K562 (cell line): ENCODE results near the gene EFNA1. TPM values are rescaled to one million over a fixed set of nuclear protein-coding genes. Genes with fewer than 3 reads are reported as not detected.

Source experiments
- ATAC-seq: fragments of 200-7000 bp; cut with Tn5 transposase; 3 replicates; pipeline ENCODE4 v1.9.1; 2020; ENCODE audit warnings: moderate library complexity
- BruUV-seq: library from RNA; stranded (reverse); fragments of 400-500 nt; replicated peaks from 2 replicates; lab custom pipeline; 2021; lab: Mats Ljungman, UMichigan
- CTCF ChIA-PET: fragments of 300-600 bp; formaldehyde crosslinking; extraction: SDS; loops from one replicate; lab custom pipeline; 2021; ENCODE audit warnings: low intra/inter-chr PET ratio; lab: Yijun Ruan, JAX
- POLR2A ChIA-PET: fragments of 300-600, 350-650 bp; sonication (Branson Sonifier 250); formaldehyde crosslinking; extraction: SDS; loops from one replicate; lab custom pipeline; 2021; ENCODE audit warnings: antibody characterized with exemption, inconsistent platforms; lab: Yijun Ruan, JAX
- DNase-seq, 4 experiments: peaks; one replicate each; pipeline versions ENCODE4 v3.0.0 to v3.0.0-alpha.2; 2011 to 2018; ENCODE audit warnings: low spot score in 3 of 4, mixed read lengths in 3 of 4; ENCODE audit errors: extremely low read depth in 1 of 4
- FAIRE-seq: peaks from 2 replicates; lab custom pipeline; 2011; peaks lifted over from hg19 to GRCh38; lab: Jason Lieb, UNC
- H2AFZ ChIP-seq: 2 replicates; pipeline ENCODE4 v1.6.0; 2011; ENCODE audit warnings: low read depth, low read length, control low read depth, inconsistent platforms
- H3K27ac ChIP-seq: fragments of 200-600 bp; 3 replicates; pipeline ENCODE4 v1.8.0; 2011; ENCODE audit warnings: low read depth, mild to moderate bottlenecking, control low read depth, inconsistent platforms, low read length, moderate library complexity, mixed read lengths; ENCODE audit errors: extremely low read depth
- H3K27me3 ChIP-seq, 2 experiments: fragments of 300-600 bp in 1 of 2; 2 replicates in 1 of 2; 3 replicates in 1 of 2; pipeline versions ENCODE4 v1.6.0 to v1.8.0; 2011; ENCODE audit warnings: inconsistent platforms in 2 of 2, low read length in 2 of 2, mild to moderate bottlenecking in 1 of 2, mixed read lengths in 1 of 2, moderate library complexity in 1 of 2; ENCODE audit not compliant: control insufficient read depth in 2 of 2, insufficient read depth in 2 of 2
- H3K36me3 ChIP-seq: fragments of 300-600 bp; 3 replicates; pipeline ENCODE4 v1.8.0; 2011; ENCODE audit warnings: mild to moderate bottlenecking, low read length, inconsistent platforms; ENCODE audit not compliant: control insufficient read depth, insufficient read depth
- H3K4me1 ChIP-seq, 2 experiments: fragments of 200-600 bp in 1 of 2; replicated peaks in 1 of 2; 2 replicates in 1 of 2; 3 replicates in 1 of 2; pipeline versions ENCODE4 v1.5.1 to v1.8.0; 2011; ENCODE audit warnings: inconsistent platforms in 2 of 2, low read length in 2 of 2, mild to moderate bottlenecking in 1 of 2, mixed read lengths in 1 of 2, moderate library complexity in 1 of 2; ENCODE audit not compliant: control insufficient read depth in 2 of 2, insufficient read depth in 2 of 2
- H3K4me2 ChIP-seq: 2 replicates; pipeline ENCODE4 v1.6.1; 2011; ENCODE audit warnings: low read length, control low read depth, inconsistent platforms, mixed read lengths; ENCODE audit not compliant: insufficient read depth
- H3K4me3 ChIP-seq: fragments of 200-600 bp; sonication (generic), shearing (Covaris generic); 2 replicates; pipeline ENCODE4 v1.5.1; 2016; ENCODE audit warnings: control low read depth, inconsistent platforms
- H3K79me2 ChIP-seq: fragments of 200-600 bp; 3 replicates; pipeline ENCODE4 v1.8.0; 2011; ENCODE audit warnings: low read length, inconsistent platforms; ENCODE audit not compliant: control insufficient read depth, insufficient read depth
- H3K9ac ChIP-seq, 2 experiments: 2 replicates each; pipeline versions ENCODE4 v1.6.0 to v1.6.1; 2011; ENCODE audit warnings: low read depth in 2 of 2, low read length in 2 of 2, control low read depth in 1 of 2, inconsistent platforms in 1 of 2, mild to moderate bottlenecking in 1 of 2, mixed read lengths in 1 of 2; ENCODE audit not compliant: insufficient read depth in 1 of 2
- H3K9me1 ChIP-seq: one replicate; pipeline ENCODE4 v1.6.0; 2011; ENCODE audit warnings: inconsistent platforms, mild to moderate bottlenecking, low read length, moderate library complexity; ENCODE audit not compliant: control insufficient read depth, insufficient read depth
- H3K9me3 ChIP-seq: replicated peaks from 2 replicates; pipeline ENCODE4 v1.5.1; 2011; ENCODE audit warnings: low read depth, low read length, inconsistent platforms; ENCODE audit not compliant: control insufficient read depth, insufficient read depth
- H4K20me1 ChIP-seq: replicated peaks from 2 replicates; pipeline ENCODE4 v1.6.1; 2011; ENCODE audit warnings: low read length, inconsistent platforms, mixed read lengths; ENCODE audit not compliant: control insufficient read depth, insufficient read depth
- CEBPB ChIP-seq: fragments of 450-650 bp; IDR thresholded peaks from 2 replicates; pipeline ENCODE4 v1.6.1; 2016; ENCODE audit warnings: missing genetic modification characterization, missing compliant biosample characterization
- CHD2 ChIP-seq: IDR thresholded peaks from 2 replicates; pipeline ENCODE4 v1.6.1; 2011; ENCODE audit warnings: low read depth, low read length
- FOXA3 ChIP-seq, 2 experiments: fragments of 450-650 bp in 1 of 2; sonication (generic) in 1 of 2; formaldehyde crosslinking; IDR thresholded peaks in 1 of 2; conservative IDR thresholded peaks in 1 of 2; 2 replicates each; pipeline versions ENCODE4 v1.4.0 to v1.8.0; 2020 to 2022; ENCODE audit warnings: mild to moderate bottlenecking in 2 of 2, missing genetic modification reagents in 1 of 2
- HMGN3 ChIP-seq: IDR thresholded peaks from 2 replicates; pipeline ENCODE4 v1.6.1; 2011; ENCODE audit warnings: borderline replicate concordance, low read depth, mild to moderate bottlenecking, mixed read lengths, low read length; ENCODE audit not compliant: insufficient read length; ENCODE audit errors: extremely low read depth
- KDM1A ChIP-seq, 2 experiments: fragments of 450-650 bp; IDR thresholded peaks; 2 replicates each; pipeline ENCODE4 v1.6.1; 2016; ENCODE audit warnings: mild to moderate bottlenecking in 2 of 2
- NRF1 ChIP-seq, 2 experiments: fragments of 450-650 bp; IDR thresholded peaks in 1 of 2; conservative IDR thresholded peaks in 1 of 2; 2 replicates each; pipeline ENCODE4 v1.6.1; 2014; ENCODE audit warnings: mild to moderate bottlenecking in 2 of 2
- SP1 ChIP-seq: sonication (generic); formaldehyde crosslinking; IDR thresholded peaks from 2 replicates; pipeline ENCODE4 v1.8.1; 2022; ENCODE audit warnings: mild to moderate bottlenecking, missing genetic modification reagents
- TEAD2 ChIP-seq: fragments of 450-650 bp; IDR thresholded peaks from 2 replicates; pipeline ENCODE4 v1.6.1; 2016; ENCODE audit warnings: missing genetic modification characterization, control low read depth, missing compliant biosample characterization
- ZNF212 ChIP-seq: fragments of 450-650 bp; formaldehyde crosslinking; IDR thresholded peaks from 2 replicates; pipeline ENCODE4 v1.4.0; 2020; ENCODE audit warnings: mild to moderate bottlenecking
- ZNF239 ChIP-seq: fragments of 250-450 bp; sonication (Bioruptor Pico); IDR thresholded peaks from 2 replicates; pipeline ENCODE4 v1.4.0; 2020; ENCODE audit warnings: mild to moderate bottlenecking
- ZNF76 ChIP-seq: fragments of 250-450 bp; sonication (Bioruptor Pico); IDR thresholded peaks from 2 replicates; pipeline ENCODE4 v1.4.0; 2020; ENCODE audit warnings: mild to moderate bottlenecking, moderate library complexity, borderline replicate concordance
- WGBS: fragments of 100-300 bp; shearing (Covaris generic); methylation state at CpG from one replicate; pipeline ENCODE4 v1.1.6; 2016; ENCODE audit warnings: low coverage, mixed read lengths; ENCODE audit not compliant: insufficient coverage; ENCODE audit errors: missing lambda C conversion rate; 5-methylcytosine and 5-hydroxymethylcytosine counted together
- in situ Hi-C: fragments of 300-500 bp; cut with MboI; formaldehyde crosslinking; loops from 4 replicates; pipeline ENCODE4 v1.15.0; 2018; ENCODE audit warnings: inconsistent platforms, mixed read lengths
- intact Hi-C: fragments of 100-400 bp; cut with micrococcal nuclease; formaldehyde crosslinking; loops from 2 replicates; pipeline ENCODE4 v1.14.2; 2022
- polyA plus RNA-seq, 8 experiments: library from polyadenylated mRNA; depleted of rRNA in 4 of 8; stranded (reverse) in 5 of 8; unstranded in 3 of 8; fragments of >200 nt; fragmentation: Nextera tagmentation in 2 of 8; fragmentation: Illumina TruSeq in 1 of 8; extraction: Ambion mirVana in 2 of 8; extraction: Trizol in 1 of 8; gene quantifications; 2 replicates each; pipeline versions ENCODE4 v1.2.1 to v1.2.3, GENCODE V29; 2011 to 2014; ENCODE audit warnings: inconsistent platforms in 1 of 8, missing spikeins in 1 of 8
- total RNA-seq, 7 experiments: library from RNA; depleted of rRNA in 6 of 7; stranded (reverse); fragments of >200 nt in 6 of 7; fragmentation: Illumina TruSeq in 2 of 7; extraction: Trizol in 2 of 7; gene quantifications; 2 replicates each; pipeline versions ENCODE4 v1.2.1 to v1.2.3, GENCODE V29; 2011 to 2021; ENCODE audit warnings: low replicate concordance in 1 of 7
- TF ChIP-seq, protein P1 (sequence below): sonication (generic); formaldehyde crosslinking; IDR thresholded peaks from 2 replicates; pipeline ENCODE4 v1.8.1; 2023; ENCODE audit warnings: mild to moderate bottlenecking, missing genetic modification reagents
- TF ChIP-seq, protein P2 (sequence below): sonication (generic); formaldehyde crosslinking; IDR thresholded peaks from 2 replicates; pipeline ENCODE4 v1.8.0; 2022; ENCODE audit warnings: missing genetic modification reagents, mild to moderate bottlenecking, moderate library complexity, borderline replicate concordance

Gene EFNA1
- total and polyA plus RNA-seq, 9 of the 15 experiments (the other 6 are each of a cell fraction or from before 2014, with no cell fraction given): 2.1 to 9.3 (median 3.0) TPM

DNA sequence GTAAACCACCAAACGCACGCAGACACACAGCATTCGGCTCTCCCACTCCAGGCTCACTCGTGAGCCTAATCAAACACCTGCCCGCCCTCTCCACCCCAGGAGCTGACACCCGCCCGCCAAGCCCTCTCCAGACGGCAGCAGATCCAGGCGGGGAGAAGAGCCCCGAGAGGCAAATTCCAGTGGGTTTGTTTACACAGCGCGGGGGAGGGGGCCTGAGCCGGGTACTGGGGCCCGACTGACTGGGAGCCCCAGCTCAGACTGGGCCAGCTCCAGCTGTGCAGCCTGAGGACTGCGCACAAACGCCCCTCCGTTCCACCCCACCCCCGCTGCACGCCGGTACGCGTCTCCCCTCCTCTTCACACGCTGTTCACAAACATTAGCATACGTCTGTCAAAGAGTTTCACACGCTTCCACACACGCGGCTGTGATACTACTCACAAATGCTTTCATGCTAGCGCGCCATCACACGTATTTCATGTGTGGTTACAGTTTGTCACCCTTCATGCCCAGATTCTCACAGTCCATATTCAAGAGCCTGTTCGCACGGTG lies 1.0 kb upstream of the EFNA1 start:
- Histone ChIP-seq H3K4me2 (peak overlapping the region; percentile 72), H3K27me3 (no peaks in the 10 kb centered on the region), H3K36me3 (0 out of 3 replicates have a peak, but pooled peaks cover 2% of the 10 kb centered on the region), H3K4me3 (no peak overlapping the region; the same call in 1 of the 2 replicates), H3K9me3 (no peaks in the 10 kb centered on the region), H3K9me1 (no peaks in the 10 kb centered on the region), H3K9ac (peak overlapping the region in 1 of 2 experiments; percentile 94; a peak in 2 of 4 replicates), H4K20me1 (no peaks in the 10 kb centered on the region)
- intact Hi-C loops (no loop called here), in situ Hi-C loops (no loop called here)
- POLR2A ChIA-PET: no interaction called here
- FAIRE-seq (peak; percentile 75), ATAC-seq (peak; percentile 36), DNase-seq (peak in 3 of 4 experiments; percentile 41 to 68 (median 65))
- CTCF ChIA-PET: no interaction called here
- BruUV-seq: no TSS peak
- WGBS: 20% methylated on average over 19 of the region's 32 CpGs
- TF ChIP-seq CHD2 (0 out of 2 replicates have a peak, but pooled peaks have one; percentile 4), CEBPB (no peak), ZNF239 (CRISPR knock-in tag) (no peak), TEAD2 (tag) (peak; percentile 7; the same call in 1 of the 2 replicates), KDM1A (IDR thresholded peaks at IDR 0.05) (0 out of 4 replicates have a peak, but pooled peaks of 1 of the 2 experiments have one; percentile 15), FOXA3 (CRISPR knock-in tag; conservative IDR thresholded peaks at IDR 0.05 in 1 of 2, IDR thresholded peaks at IDR 0.05 in 1 of 2) (peak; percentile 32 to 86; a peak in 2 of 4 replicates), HMGN3 (peak; percentile 11), ZNF76 (CRISPR knock-in tag) (no peak), SP1 (CRISPR knock-in tag) (peak; percentile 45; the same call in 1 of the 2 replicates), NRF1 (conservative IDR thresholded peaks at IDR 0.05 in 1 of 2, IDR thresholded peaks at IDR 0.05 in 1 of 2) (peak in 1 of 2 experiments; percentile 6; a peak in 1 of 4 replicates), ZNF212 (CRISPR knock-in tag) (no peak)
- TF ChIP-seq, protein P1, sequence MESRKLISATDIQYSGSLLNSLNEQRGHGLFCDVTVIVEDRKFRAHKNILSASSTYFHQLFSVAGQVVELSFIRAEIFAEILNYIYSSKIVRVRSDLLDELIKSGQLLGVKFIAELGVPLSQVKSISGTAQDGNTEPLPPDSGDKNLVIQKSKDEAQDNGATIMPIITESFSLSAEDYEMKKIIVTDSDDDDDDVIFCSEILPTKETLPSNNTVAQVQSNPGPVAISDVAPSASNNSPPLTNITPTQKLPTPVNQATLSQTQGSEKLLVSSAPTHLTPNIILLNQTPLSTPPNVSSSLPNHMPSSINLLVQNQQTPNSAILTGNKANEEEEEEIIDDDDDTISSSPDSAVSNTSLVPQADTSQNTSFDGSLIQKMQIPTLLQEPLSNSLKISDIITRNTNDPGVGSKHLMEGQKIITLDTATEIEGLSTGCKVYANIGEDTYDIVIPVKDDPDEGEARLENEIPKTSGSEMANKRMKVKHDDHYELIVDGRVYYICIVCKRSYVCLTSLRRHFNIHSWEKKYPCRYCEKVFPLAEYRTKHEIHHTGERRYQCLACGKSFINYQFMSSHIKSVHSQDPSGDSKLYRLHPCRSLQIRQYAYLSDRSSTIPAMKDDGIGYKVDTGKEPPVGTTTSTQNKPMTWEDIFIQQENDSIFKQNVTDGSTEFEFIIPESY (CRISPR knock-in tag): 0 out of 2 replicates have a peak, but pooled peaks have one; percentile 10
- TF ChIP-seq, protein P2, sequence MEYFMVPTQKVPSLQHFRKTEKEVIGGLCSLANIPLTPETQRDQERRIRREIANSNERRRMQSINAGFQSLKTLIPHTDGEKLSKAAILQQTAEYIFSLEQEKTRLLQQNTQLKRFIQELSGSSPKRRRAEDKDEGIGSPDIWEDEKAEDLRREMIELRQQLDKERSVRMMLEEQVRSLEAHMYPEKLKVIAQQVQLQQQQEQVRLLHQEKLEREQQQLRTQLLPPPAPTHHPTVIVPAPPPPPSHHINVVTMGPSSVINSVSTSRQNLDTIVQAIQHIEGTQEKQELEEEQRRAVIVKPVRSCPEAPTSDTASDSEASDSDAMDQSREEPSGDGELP: peak; percentile 57
- TF ChIP-seq, all 486 proteins: peak for 9
- peaks cover 2% of the 10 kb centered on the region; the same call in 1 of the 3 replicates for H3K79me2 ChIP-seq
- H2AFZ ChIP-seq: peak overlapping the region; percentile 91
- peaks cover 40 to 57% of the 10 kb centered on the region in 2 experiments for H3K4me1 ChIP-seq
- H3K27ac ChIP-seq: no peak overlapping the region
